ENCODE results near the gene MTCL1. TPM values are rescaled to one million over a fixed set of nuclear protein-coding genes. Genes with fewer than 3 reads are reported as not detected.

Gene MTCL1
- total and polyA plus RNA-seq, 9 donors: 2.2 to 9.6 (median 6.5) TPM

GRCh38 chr18:8726963-8727705 is 21.8 kb downstream of the MTCL1 start:
- Histone ChIP-seq H3K4me1 (ENCODE audit: insufficient read depth) (peaks cover 5% of the 10 kb centered on the region), H3K36me3 (no peaks in the 10 kb centered on the region), H3K27me3 (no peaks in the 10 kb centered on the region), H3K27ac (no peak overlapping the region), H3K4me3 (no peak overlapping the region), H3K9me3 (no peaks in the 10 kb centered on the region)
- no peak for DNase-seq
- TF ChIP-seq, protein P1, sequence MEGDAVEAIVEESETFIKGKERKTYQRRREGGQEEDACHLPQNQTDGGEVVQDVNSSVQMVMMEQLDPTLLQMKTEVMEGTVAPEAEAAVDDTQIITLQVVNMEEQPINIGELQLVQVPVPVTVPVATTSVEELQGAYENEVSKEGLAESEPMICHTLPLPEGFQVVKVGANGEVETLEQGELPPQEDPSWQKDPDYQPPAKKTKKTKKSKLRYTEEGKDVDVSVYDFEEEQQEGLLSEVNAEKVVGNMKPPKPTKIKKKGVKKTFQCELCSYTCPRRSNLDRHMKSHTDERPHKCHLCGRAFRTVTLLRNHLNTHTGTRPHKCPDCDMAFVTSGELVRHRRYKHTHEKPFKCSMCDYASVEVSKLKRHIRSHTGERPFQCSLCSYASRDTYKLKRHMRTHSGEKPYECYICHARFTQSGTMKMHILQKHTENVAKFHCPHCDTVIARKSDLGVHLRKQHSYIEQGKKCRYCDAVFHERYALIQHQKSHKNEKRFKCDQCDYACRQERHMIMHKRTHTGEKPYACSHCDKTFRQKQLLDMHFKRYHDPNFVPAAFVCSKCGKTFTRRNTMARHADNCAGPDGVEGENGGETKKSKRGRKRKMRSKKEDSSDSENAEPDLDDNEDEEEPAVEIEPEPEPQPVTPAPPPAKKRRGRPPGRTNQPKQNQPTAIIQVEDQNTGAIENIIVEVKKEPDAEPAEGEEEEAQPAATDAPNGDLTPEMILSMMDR (IDR thresholded peaks at IDR 0.05): no peak
- TF ChIP-seq EP300 (IDR thresholded peaks at IDR 0.05): no peak
- TF ChIP-seq POLR2A (IDR thresholded peaks at IDR 0.05): no peak
- intact Hi-C loops (cut with DNase I): loop anchor here in 1 of 4 donors (5.0 kb wide), 1 partner anchor 555 kb away; no protein-coding TSS in a partner anchor
- WGBS, 3 donors: 96 to 98% (median 98%) methylated on average over 4 of the region's 4 CpGs

DNA sequence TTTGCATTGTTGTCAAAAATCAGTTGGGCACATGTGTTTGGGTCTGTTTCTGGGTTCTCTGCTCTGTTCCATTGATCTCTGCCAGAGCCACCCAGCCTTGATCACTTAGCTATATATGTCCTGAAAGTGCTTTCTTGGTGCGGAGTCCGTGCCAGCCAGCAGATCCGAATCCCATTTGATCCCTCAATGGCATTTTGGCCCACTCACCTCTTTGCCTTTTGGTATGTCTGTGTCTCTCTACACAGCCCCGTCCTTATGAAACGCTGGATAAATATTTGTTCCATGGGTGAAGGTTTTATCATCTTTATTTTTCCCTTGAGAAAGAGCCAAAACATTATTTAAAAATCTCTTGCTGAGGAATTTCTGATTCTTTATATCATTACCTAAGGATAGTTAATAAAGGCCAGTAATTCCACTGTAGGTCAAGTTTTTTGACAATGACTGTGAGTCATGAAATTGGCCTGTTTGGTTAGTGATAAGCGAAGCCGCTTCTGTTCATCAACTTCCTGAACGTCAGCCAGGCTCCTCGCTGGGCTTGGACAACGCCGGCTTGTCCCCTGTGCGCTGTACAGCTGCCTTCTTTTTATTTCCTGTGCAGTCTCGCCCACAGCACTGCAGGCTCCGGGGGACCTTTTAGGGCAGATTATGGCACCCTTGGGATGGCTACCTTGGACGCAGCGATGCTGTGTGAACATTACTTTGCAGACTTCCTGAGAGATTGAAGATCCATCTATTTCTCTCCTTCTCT is 24.9 kb downstream of the MTCL1 start:
- Histone ChIP-seq H3K9me3 (no peaks in the 10 kb centered on the region), H3K4me1 (ENCODE audit: insufficient read depth) (peaks cover 5% of the 10 kb centered on the region), H3K27me3 (no peaks in the 10 kb centered on the region), H3K4me3 (no peak overlapping the region), H3K27ac (no peak overlapping the region), H3K36me3 (no peaks in the 10 kb centered on the region)
- no peak for TF ChIP-seq EP300 (IDR thresholded peaks at IDR 0.05)
- TF ChIP-seq, protein P1 (IDR thresholded peaks at IDR 0.05): no peak
- TF ChIP-seq POLR2A (IDR thresholded peaks at IDR 0.05): no peak
- 22 to 26% (median 25%) methylated on average over 16 of the region's 16 CpGs for WGBS, 3 donors
- peak in 4 of 5 donors; percentile 27 to 45 (median 32) for DNase-seq
- intact Hi-C loops (cut with DNase I): no loop called here

GRCh38 chr18:8732442-8733360 is 27.3 kb downstream of the MTCL1 start:
- no peak for TF ChIP-seq POLR2A (IDR thresholded peaks at IDR 0.05)
- TF ChIP-seq EP300 (IDR thresholded peaks at IDR 0.05): no peak
- Histone ChIP-seq H3K9me3 (no peaks in the 10 kb centered on the region), H3K36me3 (no peaks in the 10 kb centered on the region), H3K27ac (no peak overlapping the region), H3K27me3 (no peaks in the 10 kb centered on the region), H3K4me1 (ENCODE audit: insufficient read depth) (peaks cover 5% of the 10 kb centered on the region), H3K4me3 (no peak overlapping the region)
- intact Hi-C loops (cut with DNase I): no loop called here
- no peak for DNase-seq
- 91 to 96% (median 92%) methylated on average over 22 of the region's 22 CpGs for WGBS, 3 donors

GRCh38 chr18:8734496-8734895 is 29.1 kb downstream of the MTCL1 start:
- no peak for DNase-seq
- WGBS, 3 donors: 95 to 97% (median 96%) methylated on average over 5 of the region's 5 CpGs
- no peaks in the 10 kb centered on the region for H3K9me3 ChIP-seq
- H3K4me1 ChIP-seq (ENCODE audit: insufficient read depth): peaks cover 5% of the 10 kb centered on the region
- H3K27me3 ChIP-seq: no peaks in the 10 kb centered on the region
- intact Hi-C loops (cut with DNase I): no loop called here
- H3K4me3 ChIP-seq: no peak overlapping the region
- no peak overlapping the region for H3K27ac ChIP-seq
- H3K36me3 ChIP-seq: no peaks in the 10 kb centered on the region
- TF ChIP-seq, protein P1 (IDR thresholded peaks at IDR 0.05): no peak
- TF ChIP-seq EP300 (IDR thresholded peaks at IDR 0.05) (no peak), POLR2A (IDR thresholded peaks at IDR 0.05) (no peak)

Data from ovary (tissue), 9 donors.